OCI-LY3 (cell line): ENCODE data around the gene ADIG.

Experiments used
- H2AFZ ChIP-seq: fragments of 200-600, 300-600 bp; shearing (Covaris generic); 2 replicates; pipeline ENCODE4 v1.6.0; 2014; ENCODE audit warnings: antibody characterized with exemption, low read depth, low read length
- H3K27ac ChIP-seq: fragments of 200-600, 300-600 bp; sonication (generic); 2 replicates; pipeline ENCODE4 v1.5.1; 2014; ENCODE audit warnings: mild to moderate bottlenecking, low read length, moderate library complexity, mixed read lengths
- H3K27me3 ChIP-seq: fragments of 200-600, 300-600 bp; sonication (generic); 2 replicates; pipeline ENCODE4 v1.6.1; 2014; ENCODE audit warnings: low read depth, low read length, mixed read lengths
- H3K36me3 ChIP-seq: fragments of 200-600, 300-600 bp; sonication (generic); replicated peaks from 2 replicates; pipeline ENCODE3; 2014; ENCODE audit warnings: low read depth, low read length, mixed read lengths
- H3K4me1 ChIP-seq: fragments of 300-600, 200-600 bp; sonication (generic); 2 replicates; pipeline ENCODE4 v1.6.1; 2014; ENCODE audit warnings: low read length, mixed read lengths
- H3K4me2 ChIP-seq: fragments of 200-600, 300-600 bp; sonication (generic); 2 replicates; pipeline ENCODE4 v1.6.1; 2014; ENCODE audit warnings: low read length, mixed read lengths
- H3K4me3 ChIP-seq: fragments of 300-600, 200-600 bp; sonication (generic); 2 replicates; pipeline ENCODE4 v1.5.1; 2014; ENCODE audit warnings: antibody characterized with exemption, mild to moderate bottlenecking, low read length, moderate library complexity
- H3K79me2 ChIP-seq: fragments of 300-600, 200-600 bp; shearing (Covaris generic); 2 replicates; pipeline ENCODE4 v1.6.1; 2014; ENCODE audit warnings: mild to moderate bottlenecking, low read length, mixed read lengths
- H3K9ac ChIP-seq: fragments of 300-600, 200-600 bp; shearing (Covaris generic); 2 replicates; pipeline ENCODE4 v1.6.0; 2014; ENCODE audit warnings: mild to moderate bottlenecking, low read length, moderate library complexity
- H3K9me3 ChIP-seq: fragments of 200-600, 300-600 bp; shearing (Covaris generic); 2 replicates; pipeline ENCODE4 v1.6.1; 2014; ENCODE audit warnings: low read length, mixed read lengths; ENCODE audit not compliant: insufficient read depth
- H4K20me1 ChIP-seq: fragments of 200-600, 300-600 bp; sonication (generic); 2 replicates; pipeline ENCODE4 v1.6.1; 2016; ENCODE audit warnings: low read length, mixed read lengths; ENCODE audit not compliant: insufficient read depth
- CTCF ChIP-seq: fragments of 200-600, 300-600 bp; sonication (generic); IDR thresholded peaks from 2 replicates; pipeline ENCODE4 v1.5.1; 2014; ENCODE audit warnings: antibody characterized with exemption, low read length, low read depth
- EZH2phosphoT487 ChIP-seq: fragments of 200-600 bp; shearing (Covaris generic); IDR thresholded peaks from 2 replicates; pipeline ENCODE4 v1.6.1; 2018; ENCODE audit warnings: antibody characterized with exemption, mixed run types, low read depth

ADIG gene

GRCh38 chr20:38583306-38583705 lies 2.3 kb downstream of the ADIG start:
- H3K9me3 ChIP-seq = no peaks in the 10 kb centered on the region
- no peak overlapping the region for H3K4me2 ChIP-seq
- H3K27me3 ChIP-seq = no peaks in the 10 kb centered on the region
- no peaks in the 10 kb centered on the region for H3K36me3 ChIP-seq
- no peak overlapping the region for H3K27ac ChIP-seq
- H3K4me3 ChIP-seq = no peak overlapping the region
- no peaks in the 10 kb centered on the region for H3K4me1 ChIP-seq
- no peak overlapping the region for H2AFZ ChIP-seq
- no peak overlapping the region for H3K9ac ChIP-seq
- H3K79me2 ChIP-seq = no peaks in the 10 kb centered on the region
- no peak for TF ChIP-seq CTCF
- TF ChIP-seq EZH2phosphoT487 = no peak
- H4K20me1 ChIP-seq = no peaks in the 10 kb centered on the region; the same call in 1 of the 2 replicates

DNA sequence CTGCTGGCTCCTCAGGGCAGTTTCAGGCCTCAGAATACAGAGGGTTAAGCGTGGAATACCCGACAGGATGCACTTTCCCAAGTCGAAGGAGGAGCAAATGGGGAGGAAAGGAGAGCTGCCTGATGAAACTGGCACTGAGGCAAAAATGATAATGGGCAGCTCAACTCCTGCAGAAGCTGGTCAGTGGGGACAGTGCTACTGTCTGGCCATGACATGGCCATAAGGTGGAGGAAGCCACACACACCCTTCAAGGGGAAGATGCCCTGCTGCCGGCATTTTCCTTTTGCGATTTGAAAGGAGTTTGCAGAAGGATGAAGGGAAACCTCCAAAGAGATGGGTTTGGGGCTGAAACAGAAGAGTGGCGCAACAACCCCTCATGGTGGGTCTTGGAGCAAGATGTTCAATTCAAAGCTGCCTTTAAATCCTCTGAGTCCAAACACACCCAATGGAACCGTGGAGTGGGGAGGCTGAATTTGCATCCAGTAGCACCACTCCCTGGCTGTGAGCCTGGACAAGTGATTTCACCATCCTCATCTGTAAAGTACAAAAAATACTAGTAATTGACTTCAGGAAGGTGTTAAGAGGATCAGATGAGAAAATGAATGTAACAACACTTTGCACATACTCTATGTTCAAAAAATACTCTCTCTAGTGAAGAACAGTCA lies 3.2 kb downstream of the ADIG start:
- Histone ChIP-seq H3K4me2 (no peak overlapping the region), H3K9ac (no peak overlapping the region), H3K27ac (no peak overlapping the region), H3K79me2 (no peaks in the 10 kb centered on the region), H4K20me1 (no peaks in the 10 kb centered on the region; the same call in 1 of the 2 replicates), H3K36me3 (no peaks in the 10 kb centered on the region), H3K27me3 (no peaks in the 10 kb centered on the region), H3K4me1 (no peaks in the 10 kb centered on the region), H3K4me3 (no peak overlapping the region), H3K9me3 (no peaks in the 10 kb centered on the region), H2AFZ (no peak overlapping the region)
- TF ChIP-seq EZH2phosphoT487 (no peak), CTCF (no peak)

DNA sequence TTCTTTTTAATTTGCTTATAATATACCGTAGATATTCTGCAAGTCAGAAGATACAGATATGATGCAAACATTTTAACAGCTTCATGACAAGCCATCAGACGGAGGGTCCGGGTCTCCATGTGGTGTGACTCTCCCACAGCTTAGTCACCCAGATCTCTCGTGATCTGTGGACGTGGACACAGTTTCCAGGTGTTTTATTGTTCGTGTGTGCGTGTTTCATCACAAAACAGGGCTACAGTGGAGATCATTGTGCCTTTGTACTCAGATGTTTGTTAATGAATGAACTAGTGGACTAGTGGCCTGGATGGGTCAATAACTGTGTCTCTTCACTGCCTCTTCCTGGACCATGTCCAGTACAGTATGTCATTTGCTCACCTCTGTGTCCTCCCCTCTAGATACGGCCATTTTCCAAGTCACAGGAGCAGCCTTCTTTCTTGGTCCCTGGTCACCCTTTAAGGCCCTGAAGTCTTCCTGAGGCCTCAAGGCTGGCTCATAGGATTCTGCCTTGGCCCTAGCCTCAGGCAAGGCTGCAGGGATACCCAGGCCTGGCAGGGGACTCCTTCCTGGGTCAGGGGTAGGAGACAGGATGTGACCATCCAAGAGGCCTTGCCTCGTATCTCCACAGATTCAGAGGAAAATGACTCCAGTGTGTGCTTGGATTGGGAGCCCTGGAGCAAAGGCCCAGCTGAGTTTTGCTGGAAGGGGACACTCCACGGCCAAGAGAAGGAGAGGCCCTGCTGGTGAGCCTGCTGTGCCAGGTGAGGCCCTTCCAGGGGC lies 4.6 kb downstream of the ADIG start:
- Histone ChIP-seq H3K9ac (no peak overlapping the region), H3K36me3 (no peaks in the 10 kb centered on the region), H3K79me2 (no peaks in the 10 kb centered on the region), H3K4me3 (no peak overlapping the region), H3K4me2 (no peak overlapping the region), H2AFZ (no peak overlapping the region), H3K4me1 (no peaks in the 10 kb centered on the region), H3K27me3 (no peaks in the 10 kb centered on the region), H4K20me1 (no peaks in the 10 kb centered on the region; the same call in 1 of the 2 replicates), H3K9me3 (no peaks in the 10 kb centered on the region), H3K27ac (no peak overlapping the region)
- no peak for TF ChIP-seq CTCF
- no peak for TF ChIP-seq EZH2phosphoT487

DNA sequence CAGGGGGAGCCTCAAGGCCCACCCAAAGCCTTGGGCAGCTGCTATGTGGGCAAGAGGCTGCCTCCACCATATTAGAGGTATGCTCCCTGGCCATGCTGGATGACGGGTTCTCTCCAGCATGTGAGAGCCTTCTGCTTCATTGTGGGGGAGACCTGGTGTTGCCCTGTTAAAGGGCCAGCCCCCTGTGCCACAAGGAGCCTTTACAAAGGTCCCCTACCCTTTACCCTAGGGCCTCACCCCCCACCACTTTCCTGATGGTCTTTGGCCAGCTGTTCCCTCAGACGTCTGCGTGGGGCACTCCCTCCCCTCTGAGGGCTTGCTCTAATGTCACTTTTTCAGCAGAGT lies 5.2 kb downstream of the ADIG start:
- Histone ChIP-seq H3K27me3 (no peaks in the 10 kb centered on the region), H3K4me2 (no peak overlapping the region), H3K79me2 (no peaks in the 10 kb centered on the region), H3K4me1 (no peaks in the 10 kb centered on the region), H4K20me1 (no peaks in the 10 kb centered on the region; the same call in 1 of the 2 replicates), H2AFZ (no peak overlapping the region), H3K9me3 (no peaks in the 10 kb centered on the region), H3K9ac (no peak overlapping the region), H3K27ac (no peak overlapping the region), H3K36me3 (no peaks in the 10 kb centered on the region), H3K4me3 (no peak overlapping the region)
- TF ChIP-seq CTCF (no peak), EZH2phosphoT487 (no peak)
